OCI-LY7 (cell line): Measurements from ENCODE around the gene PLA2G3. TPM values are rescaled to one million over a fixed set of nuclear protein-coding genes. Genes with fewer than 3 reads are reported as not detected.

Source experiments
- BruUV-seq: library from RNA; stranded (reverse); fragments of 400-500 nt; replicated peaks from 2 replicates; lab custom pipeline; 2021; lab: Mats Ljungman, UMichigan
- CTCF ChIA-PET: fragments of 300-600 bp; sonication (Branson Sonifier 250); formaldehyde crosslinking; loops from one replicate; lab custom pipeline; 2022; ENCODE audit warnings: antibody characterized with exemption; ENCODE audit not compliant: unreplicated experiment; lab: Charles Lee
- POLR2A ChIA-PET: fragments of 300-600 bp; sonication (Branson Sonifier 250); formaldehyde crosslinking; loops from one replicate; lab custom pipeline; 2022; ENCODE audit warnings: antibody characterized with exemption; lab: Charles Lee
- DNase-seq: peaks from one replicate; pipeline ENCODE4 v3.0.0-alpha.2; 2015; ENCODE audit warnings: low spot score
- H2AFZ ChIP-seq: fragments of 200-600 bp; sonication (generic), shearing (Covaris generic); 2 replicates; pipeline ENCODE4 v1.6.1; 2014; ENCODE audit warnings: mild to moderate bottlenecking, antibody characterized with exemption, low read length, moderate library complexity
- H3K27ac ChIP-seq: fragments of 200-600 bp; sonication (generic); 2 replicates; pipeline ENCODE4 v1.5.1; 2014; ENCODE audit warnings: mixed run types, low read depth, mild to moderate bottlenecking, moderate library complexity, low read length, inconsistent platforms; ENCODE audit not compliant: poor library complexity, severe bottlenecking
- H3K36me3 ChIP-seq: fragments of 200-600 bp; sonication (generic); 2 replicates; pipeline ENCODE4 v1.6.1; 2014; ENCODE audit warnings: mild to moderate bottlenecking, antibody characterized with exemption, low read length, moderate library complexity, mixed read lengths; ENCODE audit not compliant: insufficient read depth
- H3K4me1 ChIP-seq: fragments of 200-600 bp; sonication (generic); 2 replicates; pipeline ENCODE4 v1.5.1; 2014; ENCODE audit warnings: mild to moderate bottlenecking, low read length; ENCODE audit not compliant: insufficient read depth, poor library complexity, severe bottlenecking
- H3K4me2 ChIP-seq: fragments of 200-600 bp; sonication (generic); 2 replicates; pipeline ENCODE4 v1.6.1; 2014; ENCODE audit warnings: mild to moderate bottlenecking, low read length
- H3K4me3 ChIP-seq: fragments of 200-600 bp; sonication (generic); 2 replicates; pipeline ENCODE4 v1.5.1; 2014; ENCODE audit warnings: mild to moderate bottlenecking, low read depth, low read length; ENCODE audit not compliant: poor library complexity, severe bottlenecking
- H3K79me2 ChIP-seq: fragments of 200-600 bp; sonication (generic); 2 replicates; pipeline ENCODE4 v1.6.1; 2016; ENCODE audit warnings: low read depth, mild to moderate bottlenecking, low read length, moderate library complexity, mixed read lengths; ENCODE audit not compliant: insufficient read depth
- H3K9me2 ChIP-seq: fragments of 200-600 bp; sonication (generic); 2 replicates; pipeline ENCODE4 v1.6.1; 2016; ENCODE audit warnings: mild to moderate bottlenecking, low read length, mixed read lengths; ENCODE audit not compliant: insufficient read depth
- H3K9me3 ChIP-seq: fragments of 200-600 bp; sonication (generic); 2 replicates; pipeline ENCODE4 v1.6.1; 2014; ENCODE audit warnings: mild to moderate bottlenecking, mixed run types, low read length, mixed read lengths
- H4K20me1 ChIP-seq: fragments of 200-600 bp; sonication (generic); 2 replicates; pipeline ENCODE4 v1.6.1; 2014; ENCODE audit warnings: mild to moderate bottlenecking, antibody characterized with exemption, low read length, moderate library complexity, mixed read lengths; ENCODE audit not compliant: insufficient read depth
- EZH2phosphoT487 ChIP-seq: fragments of 200-600 bp; sonication (generic); IDR thresholded peaks from 2 replicates; pipeline ENCODE4 v1.6.1; 2018; ENCODE audit warnings: low read depth, borderline replicate concordance, mild to moderate bottlenecking, mixed run types, antibody characterized with exemption, low read length, moderate library complexity, mixed read lengths
- intact Hi-C: fragments of 100-400 bp; cut with micrococcal nuclease; formaldehyde crosslinking; loops from one replicate; pipeline ENCODE4 v1.10.0; 2022; ENCODE audit not compliant: unreplicated experiment
- total RNA-seq, 2 experiments: library from RNA; depleted of rRNA in 1 of 2; stranded (reverse); fragments of >200 nt in 1 of 2; shearing (Covaris generic) in 1 of 2; gene quantifications; 2 replicates each; pipeline ENCODE4 v1.2.3, GENCODE V29; 2014 to 2022
- TF ChIP-seq, protein P1 (sequence below): fragments of 200-600 bp; sonication (generic); conservative IDR thresholded peaks from 2 replicates; pipeline ENCODE4 v1.5.1; 2014; ENCODE audit warnings: mild to moderate bottlenecking, antibody characterized with exemption, low read length, moderate library complexity, mixed read lengths

PLA2G3 gene
- total RNA-seq, 2 experiments from 2014 or later = not detected

DNA sequence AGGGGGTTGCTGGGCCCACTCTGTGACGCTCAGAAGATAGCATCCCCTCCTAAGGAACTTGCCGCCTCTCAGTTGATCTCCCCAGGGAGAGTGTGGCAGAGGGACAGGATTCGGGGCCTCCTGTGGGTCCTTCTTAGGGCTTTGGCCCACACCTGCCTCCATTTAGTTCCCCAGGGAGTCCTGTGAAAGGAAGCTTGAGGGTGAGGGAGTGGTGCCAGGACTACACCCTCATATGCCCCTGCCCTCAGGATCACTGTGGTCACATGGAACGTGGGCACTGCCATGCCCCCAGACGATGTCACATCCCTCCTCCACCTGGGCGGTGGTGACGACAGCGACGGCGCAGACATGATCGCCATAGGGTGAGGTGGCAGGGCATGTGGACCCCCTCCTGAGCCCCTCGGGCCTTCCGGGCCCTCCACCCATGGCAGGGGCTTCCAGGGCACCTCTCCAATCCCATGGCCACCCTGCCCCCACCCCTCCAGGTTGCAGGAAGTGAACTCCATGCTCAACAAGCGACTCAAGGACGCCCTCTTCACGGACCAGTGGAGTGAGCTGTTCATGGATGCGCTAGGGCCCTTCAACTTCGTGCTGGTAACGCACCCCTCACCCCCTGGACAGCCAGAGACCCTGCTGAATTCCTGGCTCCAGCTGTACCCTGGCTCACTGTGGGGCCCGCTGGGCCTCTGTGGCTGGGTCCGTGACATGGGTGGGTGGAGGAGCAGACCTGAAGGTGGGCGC is 14.0 kb downstream of the PLA2G3 start:
- Histone ChIP-seq H3K27ac (no peak overlapping the region), H4K20me1 (no peaks in the 10 kb centered on the region), H3K9me3 (no peaks in the 10 kb centered on the region), H3K4me3 (no peak overlapping the region), H3K4me1 (peaks cover 8% of the 10 kb centered on the region), H2AFZ (no peak overlapping the region), H3K79me2 (no peaks in the 10 kb centered on the region), H3K36me3 (no peaks in the 10 kb centered on the region), H3K9me2 (no peaks in the 10 kb centered on the region), H3K4me2 (no peak overlapping the region)
- intact Hi-C loops = no loop called here
- POLR2A ChIA-PET = interaction anchor here (0.5 kb wide), 1 partner anchor 104 kb away, joined by 3 read pairs; no protein-coding TSS in a partner anchor
- DNase-seq = no peak
- CTCF ChIA-PET = no interaction called here
- TF ChIP-seq, protein P1, sequence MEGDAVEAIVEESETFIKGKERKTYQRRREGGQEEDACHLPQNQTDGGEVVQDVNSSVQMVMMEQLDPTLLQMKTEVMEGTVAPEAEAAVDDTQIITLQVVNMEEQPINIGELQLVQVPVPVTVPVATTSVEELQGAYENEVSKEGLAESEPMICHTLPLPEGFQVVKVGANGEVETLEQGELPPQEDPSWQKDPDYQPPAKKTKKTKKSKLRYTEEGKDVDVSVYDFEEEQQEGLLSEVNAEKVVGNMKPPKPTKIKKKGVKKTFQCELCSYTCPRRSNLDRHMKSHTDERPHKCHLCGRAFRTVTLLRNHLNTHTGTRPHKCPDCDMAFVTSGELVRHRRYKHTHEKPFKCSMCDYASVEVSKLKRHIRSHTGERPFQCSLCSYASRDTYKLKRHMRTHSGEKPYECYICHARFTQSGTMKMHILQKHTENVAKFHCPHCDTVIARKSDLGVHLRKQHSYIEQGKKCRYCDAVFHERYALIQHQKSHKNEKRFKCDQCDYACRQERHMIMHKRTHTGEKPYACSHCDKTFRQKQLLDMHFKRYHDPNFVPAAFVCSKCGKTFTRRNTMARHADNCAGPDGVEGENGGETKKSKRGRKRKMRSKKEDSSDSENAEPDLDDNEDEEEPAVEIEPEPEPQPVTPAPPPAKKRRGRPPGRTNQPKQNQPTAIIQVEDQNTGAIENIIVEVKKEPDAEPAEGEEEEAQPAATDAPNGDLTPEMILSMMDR = no peak
- no peak for TF ChIP-seq EZH2phosphoT487
- BruUV-seq = no TSS peak

DNA sequence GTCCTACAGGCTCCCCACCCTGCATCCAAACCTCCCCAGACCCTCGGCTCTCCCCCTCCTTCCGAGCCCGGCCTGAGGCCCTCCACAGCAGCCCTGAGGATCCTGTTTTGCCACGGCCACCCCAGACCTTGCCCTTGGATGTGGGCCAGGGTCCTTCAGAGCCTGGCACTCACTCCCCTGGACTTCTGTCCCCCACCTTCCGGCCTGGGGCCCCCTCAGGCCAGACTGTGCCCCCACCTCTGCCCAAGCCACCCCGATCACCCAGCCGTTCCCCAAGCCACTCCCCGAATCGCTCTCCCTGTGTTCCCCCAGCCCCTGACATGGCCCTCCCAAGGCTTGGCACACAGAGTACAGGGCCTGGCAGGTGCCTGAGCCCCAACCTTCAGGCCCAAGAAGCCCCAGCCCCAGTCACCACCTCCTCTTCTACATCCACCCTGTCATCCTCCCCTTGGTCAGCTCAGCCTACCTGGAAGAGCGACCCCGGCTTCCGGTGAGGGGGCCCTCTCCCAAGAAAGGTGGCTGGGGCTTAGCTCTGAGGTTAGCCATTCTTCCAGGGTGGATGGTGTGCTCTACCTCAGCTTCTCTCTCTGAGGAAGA is 14.7 kb downstream of the PLA2G3 start:
- Histone ChIP-seq H3K27ac (no peak overlapping the region), H3K9me3 (no peaks in the 10 kb centered on the region), H3K9me2 (no peaks in the 10 kb centered on the region), H3K4me1 (peaks cover 8% of the 10 kb centered on the region), H2AFZ (no peak overlapping the region), H4K20me1 (no peaks in the 10 kb centered on the region), H3K36me3 (no peaks in the 10 kb centered on the region), H3K4me2 (no peak overlapping the region), H3K79me2 (no peaks in the 10 kb centered on the region), H3K4me3 (no peak overlapping the region)
- no TSS peak for BruUV-seq
- TF ChIP-seq, protein P1 = no peak
- DNase-seq = no peak
- intact Hi-C loops = no loop called here
- CTCF ChIA-PET = no interaction called here
- POLR2A ChIA-PET = interaction anchor here (0.5 kb wide), 1 partner anchor 104 kb away, joined by 3 read pairs; no protein-coding TSS in a partner anchor

DNA sequence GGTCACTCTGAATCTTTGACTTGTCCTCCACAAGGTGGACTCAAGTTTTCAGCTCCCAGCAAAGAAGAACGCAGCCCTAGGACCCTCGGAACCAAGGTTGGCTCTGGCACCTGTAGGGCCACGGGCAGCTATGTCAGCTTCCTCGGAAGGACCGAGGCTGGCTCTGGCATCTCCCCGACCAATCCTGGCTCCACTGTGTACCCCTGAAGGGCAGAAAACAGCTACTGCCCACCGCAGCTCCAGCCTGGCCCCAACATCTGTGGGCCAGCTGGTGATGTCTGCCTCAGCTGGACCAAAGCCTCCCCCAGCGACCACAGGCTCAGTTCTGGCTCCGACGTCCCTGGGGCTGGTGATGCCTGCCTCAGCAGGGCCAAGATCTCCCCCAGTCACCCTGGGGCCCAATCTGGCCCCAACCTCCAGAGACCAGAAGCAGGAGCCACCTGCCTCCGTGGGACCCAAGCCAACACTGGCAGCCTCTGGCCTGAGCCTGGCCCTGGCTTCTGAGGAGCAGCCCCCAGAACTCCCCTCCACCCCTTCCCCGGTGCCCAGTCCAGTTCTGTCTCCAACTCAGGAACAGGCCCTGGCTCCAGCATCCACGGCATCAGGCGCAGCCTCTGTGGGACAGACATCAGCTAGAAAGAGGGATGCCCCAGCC is 15.4 kb downstream of the PLA2G3 start:
- H3K4me3 ChIP-seq = no peak overlapping the region
- no peaks in the 10 kb centered on the region for H3K9me2 ChIP-seq
- DNase-seq = no peak
- H2AFZ ChIP-seq = no peak overlapping the region
- intact Hi-C loops = no loop called here
- H3K27ac ChIP-seq = no peak overlapping the region
- ChIA-PET POLR2A (no interaction called here), CTCF (no interaction called here)
- H3K4me2 ChIP-seq = no peak overlapping the region
- no peaks in the 10 kb centered on the region for H3K9me3 ChIP-seq
- BruUV-seq = no TSS peak
- H4K20me1 ChIP-seq = no peaks in the 10 kb centered on the region
- no peaks in the 10 kb centered on the region for H3K79me2 ChIP-seq
- H3K36me3 ChIP-seq = no peaks in the 10 kb centered on the region
- TF ChIP-seq, protein P1 = no peak
- no peak for TF ChIP-seq EZH2phosphoT487
- H3K4me1 ChIP-seq = peaks cover 8% of the 10 kb centered on the region
